GM21786 (cell line): Measurements from ENCODE around the gene PRR20G.
"Not testable (repeated sequence)": the region's sequence is repeated elsewhere in the genome, so short reads cannot be mapped to it uniquely, and the experiment has no call there.

ENCODE experiments used
- ATAC-seq: cut with Tn5 transposase; IDR thresholded peaks from one replicate; pipeline ENCODE4 v1.9.1; 2021; ENCODE audit not compliant: unreplicated experiment

Gene PRR20G

GRCh38 chr3:127304121-127304744, 16.4 kb upstream of the PRR20G start:
- ATAC-seq, result no peak

DNA sequence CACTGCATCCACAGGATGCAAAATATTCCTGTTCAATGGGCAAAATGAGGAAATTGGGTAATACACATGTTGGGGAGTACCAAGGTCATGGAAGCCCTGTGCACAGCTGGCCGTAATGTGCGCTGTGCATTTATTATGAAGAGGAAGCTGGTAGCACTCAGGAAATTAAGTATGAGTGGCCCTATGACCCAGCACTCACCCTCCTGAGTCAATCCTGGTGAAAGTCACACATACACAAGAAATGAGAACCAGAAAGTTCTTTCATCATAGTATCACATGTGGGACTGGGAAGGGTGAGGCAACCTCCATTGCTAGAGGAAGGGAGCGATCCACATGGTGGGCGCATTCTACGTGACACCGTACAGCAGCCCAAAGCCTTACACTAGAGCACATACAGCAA, 11.4 kb upstream of the PRR20G start:
- no peak for ATAC-seq

DNA sequence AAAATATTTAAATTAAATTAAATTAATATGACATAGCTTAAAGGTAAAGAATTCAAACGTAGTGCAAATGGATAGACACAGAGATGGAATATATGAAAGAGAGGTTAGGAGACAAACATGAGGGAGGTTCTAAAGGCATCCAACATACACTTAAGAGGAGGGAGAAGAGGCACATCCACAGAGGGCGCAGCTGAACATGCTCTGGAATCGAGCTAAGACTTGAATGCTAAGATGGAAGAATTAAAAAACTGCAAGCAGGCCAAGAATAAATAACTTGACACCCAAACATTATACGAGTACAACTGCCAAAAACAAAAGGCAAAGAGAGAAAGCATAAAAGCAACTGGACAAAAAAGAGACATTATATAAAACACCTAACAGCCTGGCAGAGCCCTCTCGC, 9.1 kb upstream of the PRR20G start:
- no peak for ATAC-seq

- ATAC-seq, result no peak
These were observed 8.3 kb upstream of the PRR20G start for GRCh38 chr3:127296166-127296565.

GRCh38 chr3:127293650-127294049, 5.8 kb upstream of the PRR20G start:
- not testable (repeated sequence) for ATAC-seq

DNA sequence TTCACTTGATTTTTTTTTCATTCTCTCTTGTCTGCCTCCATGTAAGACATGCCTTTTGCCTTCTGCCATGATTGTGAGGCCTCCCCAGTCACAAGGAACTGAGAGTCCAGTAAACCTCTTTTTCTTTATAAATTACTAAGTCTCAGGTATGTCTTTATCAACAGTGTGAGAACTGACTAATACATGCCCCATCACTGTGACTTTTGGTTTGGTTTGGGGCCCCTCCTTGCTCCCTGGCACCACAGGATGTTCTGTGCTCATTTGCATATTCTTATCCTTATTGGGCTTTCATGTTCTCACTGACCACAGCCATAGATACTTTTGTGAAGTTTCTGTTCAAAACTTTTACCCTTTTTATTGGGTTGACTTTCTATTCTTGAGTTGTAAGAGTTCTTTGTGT, 3.8 kb upstream of the PRR20G start:
- ATAC-seq, result no peak

GRCh38 chr3:127291114-127291513, 3.3 kb upstream of the PRR20G start:
- no peak for ATAC-seq

- ATAC-seq, result no peak
These were observed 2.1 kb upstream of the PRR20G start for GRCh38 chr3:127289706-127290575.

DNA sequence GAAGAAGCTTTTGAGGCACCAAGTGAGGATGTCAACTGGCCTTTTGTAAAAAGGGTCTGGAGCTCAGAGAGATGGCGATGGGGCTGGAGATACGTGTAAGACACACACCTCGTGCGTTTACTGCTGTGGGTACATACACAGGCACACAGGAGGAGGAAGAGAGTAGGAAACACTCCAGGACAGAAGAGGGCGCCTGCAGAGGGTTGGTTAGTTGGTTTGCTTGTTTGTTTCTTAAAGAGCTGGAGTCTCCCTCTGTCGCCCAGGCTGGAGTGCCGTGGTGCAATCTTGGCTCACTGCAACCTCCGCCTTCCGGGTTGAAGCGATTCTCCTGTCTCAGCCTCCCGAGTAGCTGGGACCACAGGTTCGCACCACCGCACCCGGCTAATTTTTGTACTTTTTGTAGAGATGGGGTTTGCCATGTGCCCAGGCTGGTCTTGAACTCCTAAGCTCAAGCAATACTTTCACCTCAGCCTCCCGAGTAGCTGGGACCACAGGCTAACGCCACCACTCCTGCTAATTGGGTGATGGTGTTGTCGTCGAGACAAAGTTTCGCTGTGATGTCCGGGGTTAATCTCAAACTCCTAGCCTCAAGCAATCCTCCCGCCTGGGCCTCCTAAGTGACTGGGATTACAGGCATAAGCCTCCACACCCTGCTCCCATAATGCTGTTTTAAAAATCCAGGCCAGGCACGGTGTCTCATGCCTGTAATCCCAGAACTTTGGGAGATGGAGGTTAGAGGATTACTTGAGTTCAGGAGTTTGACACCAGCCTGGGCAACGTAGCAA, 1.3 kb upstream of the PRR20G start:
- no peak for ATAC-seq

GRCh38 chr3:127288343-127288742, 497 bp upstream of the PRR20G start:
- no peak for ATAC-seq

DNA sequence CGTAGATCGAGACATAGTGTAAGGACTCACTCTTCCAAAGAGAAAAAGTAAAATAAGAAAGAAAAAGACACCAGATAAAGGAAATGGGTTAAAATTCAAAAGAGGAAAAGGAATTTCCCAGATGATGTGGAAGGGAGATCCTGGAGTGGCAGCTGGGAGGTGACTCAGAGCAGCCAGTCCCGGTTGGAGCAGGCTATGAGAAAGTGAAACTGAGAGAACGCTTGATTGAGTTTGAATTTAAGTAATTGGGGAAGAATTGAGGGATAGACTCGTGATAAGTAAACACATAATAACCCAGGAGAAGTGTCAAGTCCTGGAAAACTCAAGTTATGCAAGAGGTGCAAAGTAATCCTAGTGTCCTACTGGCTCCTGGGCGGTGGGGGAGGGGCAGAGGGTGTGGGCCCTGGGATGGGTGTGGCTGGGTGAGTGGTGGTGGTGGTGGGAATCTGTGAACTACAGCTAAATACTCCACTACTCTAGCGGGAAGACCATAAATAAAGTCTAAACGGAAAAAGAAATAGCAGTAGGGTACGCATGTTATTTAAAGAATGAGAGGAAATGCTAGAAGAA, 1.2 kb downstream of the PRR20G start:
- ATAC-seq, result no peak

DNA sequence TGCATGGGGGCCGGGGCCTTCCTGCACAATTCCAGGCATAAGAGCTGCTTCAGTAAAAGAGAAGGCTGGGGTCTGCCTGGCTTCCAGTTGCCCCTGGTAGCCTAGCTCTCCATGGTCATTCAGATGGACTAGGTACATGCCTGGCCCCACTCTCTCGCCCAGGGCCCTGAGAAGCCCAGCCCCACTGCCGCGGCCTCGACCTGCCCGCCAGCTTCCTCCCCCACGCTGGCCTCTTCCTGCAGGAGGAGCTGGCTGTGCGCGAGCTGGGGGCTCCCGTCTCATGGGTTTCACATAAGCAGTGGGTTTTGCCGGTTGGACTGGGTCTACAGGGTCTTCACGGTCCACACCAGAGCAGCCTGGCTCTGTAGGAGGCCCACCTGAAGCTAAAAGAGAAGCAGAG, 3.6 kb downstream of the PRR20G start:
- no peak for ATAC-seq

DNA sequence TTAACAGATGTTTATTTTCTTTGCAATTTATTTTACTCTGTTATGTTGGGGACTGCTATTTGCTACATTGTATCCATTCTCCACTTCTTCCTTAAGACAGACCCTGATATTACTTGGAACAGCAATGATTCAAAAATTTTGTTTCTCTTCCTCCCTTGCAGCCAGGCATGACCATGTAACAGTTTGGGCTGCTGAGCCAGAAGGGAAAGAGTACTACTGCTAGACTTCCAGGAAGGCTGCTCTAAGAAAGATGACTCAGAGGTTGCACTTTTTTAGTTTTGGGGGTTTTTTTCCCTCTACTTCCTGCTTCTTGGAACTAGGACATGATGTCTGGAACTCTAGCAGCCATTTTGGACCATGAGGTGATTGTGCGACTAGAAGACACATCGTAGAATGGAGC, 10.3 kb downstream of the PRR20G start:
- ATAC-seq, result no peak

- ATAC-seq, result no peak
These were observed 10.9 kb downstream of the PRR20G start for GRCh38 chr3:127276995-127277394.

GRCh38 chr3:127276396-127276795, 11.4 kb downstream of the PRR20G start:
- ATAC-seq, result no peak

DNA sequence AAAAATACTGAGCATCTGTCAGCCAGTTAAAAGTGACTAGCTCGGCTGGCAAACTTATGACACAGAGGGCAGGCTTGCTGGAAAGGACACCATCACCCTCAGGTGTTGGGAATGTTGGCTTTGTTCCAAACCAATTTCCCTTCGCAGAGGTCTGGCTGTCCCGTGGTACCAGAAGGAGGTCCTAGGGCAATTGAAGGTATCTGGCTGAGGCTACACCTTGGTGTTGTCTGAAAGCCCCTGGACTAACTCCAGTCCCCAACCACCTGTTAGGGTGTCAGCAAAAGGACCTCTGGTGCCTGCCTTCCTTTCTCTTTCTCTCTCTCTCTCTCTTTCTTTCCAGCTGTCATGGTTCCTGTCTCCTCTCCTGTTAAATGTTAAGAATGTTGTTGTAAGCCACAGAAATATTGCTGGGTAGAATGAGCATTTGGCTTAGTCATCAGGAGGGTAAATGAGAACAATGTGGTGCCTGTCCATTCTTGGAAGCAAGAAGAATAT, 12.5 kb downstream of the PRR20G start:
- ATAC-seq, result no peak

DNA sequence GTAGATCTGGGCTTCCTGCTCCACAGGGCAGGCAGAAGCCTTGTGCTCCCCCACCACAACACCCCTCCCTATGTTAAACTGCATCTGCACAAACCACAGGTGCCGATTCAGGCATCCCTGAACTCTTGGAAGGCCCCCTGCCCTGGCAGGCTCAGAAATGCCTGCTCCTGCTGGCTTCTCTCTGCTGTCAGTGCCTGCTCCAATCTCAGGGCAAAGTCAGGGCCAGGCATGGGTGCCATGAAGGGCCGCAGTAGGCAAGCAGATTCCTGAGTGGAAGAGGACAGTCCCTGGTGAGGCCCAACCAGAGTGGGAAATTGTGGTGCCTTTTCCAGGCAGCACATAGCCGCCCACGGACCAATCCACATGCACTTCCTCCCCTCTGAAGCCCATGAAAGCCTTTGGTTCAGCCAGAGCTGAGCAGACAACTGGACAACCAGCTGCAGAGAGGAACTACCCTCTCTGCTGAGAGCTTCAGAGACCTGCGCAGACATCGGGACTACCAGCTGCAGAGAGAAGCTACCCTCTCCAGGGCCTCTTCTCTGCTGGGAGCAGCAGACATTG, 13.6 kb downstream of the PRR20G start:
- ATAC-seq, result no peak

- ATAC-seq, result no peak
These were observed 14.6 kb downstream of the PRR20G start for GRCh38 chr3:127273206-127273605.

DNA sequence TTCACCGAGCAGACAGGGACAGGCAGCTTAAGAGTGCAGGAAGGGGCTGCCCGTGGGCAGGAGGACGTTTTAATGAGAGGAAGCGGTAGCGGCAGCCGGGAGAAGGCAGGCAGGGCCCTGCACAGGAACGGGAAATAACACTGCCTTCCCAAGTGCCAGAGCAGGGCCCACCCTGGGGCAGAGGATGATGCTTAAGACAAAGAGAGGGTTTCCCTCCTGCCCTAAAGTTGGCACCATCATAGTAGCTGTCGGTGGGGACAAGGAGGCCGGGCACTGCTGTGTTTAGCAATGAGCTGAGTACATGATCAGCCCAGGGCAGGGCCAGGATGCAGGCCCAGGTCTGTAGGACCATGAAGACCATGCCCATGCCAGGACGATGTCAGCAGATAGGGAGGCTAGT, 21.7 kb downstream of the PRR20G start:
- no peak for ATAC-seq

DNA sequence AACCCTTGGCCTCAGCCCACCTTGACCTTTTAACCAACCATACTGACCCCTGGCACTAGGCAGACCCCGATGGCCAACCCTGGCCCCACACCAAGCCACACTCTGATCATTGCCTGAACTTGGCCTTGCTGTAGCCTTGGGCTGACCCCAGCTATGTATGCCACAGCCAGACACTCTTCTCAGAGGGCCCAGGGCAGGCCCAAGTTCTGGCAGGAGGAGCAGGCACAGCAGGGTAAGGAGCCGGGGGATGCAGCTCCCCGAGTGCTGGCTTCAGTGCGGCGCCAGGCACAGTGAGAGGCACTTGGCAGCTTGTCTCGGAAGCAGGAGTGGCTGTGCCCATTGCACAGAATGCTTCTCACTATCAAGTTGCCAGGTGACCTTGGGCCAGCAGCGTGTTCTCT, 22.3 kb downstream of the PRR20G start:
- ATAC-seq, result no peak
